IPS-18a (cell line): ENCODE measurements around the gene NKPD1.

Source experiments
- H3K27ac ChIP-seq: one replicate; pipeline ENCODE4 v1.5.1; 2013; ENCODE audit warnings: low read length
- H3K27me3 ChIP-seq: one replicate; pipeline ENCODE4 v1.6.1; 2013; ENCODE audit warnings: mild to moderate bottlenecking, low read length; ENCODE audit not compliant: control insufficient read depth, insufficient read depth
- H3K36me3 ChIP-seq: one replicate; pipeline ENCODE4 v1.6.1; 2013; ENCODE audit warnings: low read depth, low read length; ENCODE audit not compliant: control insufficient read depth
- H3K4me1 ChIP-seq: one replicate; pipeline ENCODE4 v1.6.1; 2013; ENCODE audit warnings: low read depth, low read length; ENCODE audit not compliant: control insufficient read depth
- H3K4me3 ChIP-seq: one replicate; pipeline ENCODE4 v1.5.1; 2013; ENCODE audit warnings: low read length
- H3K9ac ChIP-seq: one replicate; pipeline ENCODE4 v1.6.1; 2013; ENCODE audit warnings: mild to moderate bottlenecking, low read length, moderate library complexity
- H3K9me3 ChIP-seq: one replicate; pipeline ENCODE4 v1.6.1; 2013; ENCODE audit warnings: low read depth, low read length; ENCODE audit not compliant: control insufficient read depth

Gene NKPD1

GRCh38 chr19:45182758-45183157 lies 22.0 kb upstream of the NKPD1 start:
- Histone ChIP-seq H3K36me3 (no peaks in the 10 kb centered on the region), H3K4me1 (no peaks in the 10 kb centered on the region), H3K9ac (no peak overlapping the region), H3K9me3 (no peaks in the 10 kb centered on the region), H3K27me3 (no peaks in the 10 kb centered on the region), H3K4me3 (no peak overlapping the region), H3K27ac (no peak overlapping the region)

GRCh38 chr19:45180936-45181335 lies 20.2 kb upstream of the NKPD1 start:
- H3K36me3 ChIP-seq = no peaks in the 10 kb centered on the region
- H3K27me3 ChIP-seq = no peaks in the 10 kb centered on the region
- no peak overlapping the region for H3K9ac ChIP-seq
- no peaks in the 10 kb centered on the region for H3K9me3 ChIP-seq
- H3K27ac ChIP-seq = no peak overlapping the region
- no peak overlapping the region for H3K4me3 ChIP-seq
- H3K4me1 ChIP-seq = no peaks in the 10 kb centered on the region

GRCh38 chr19:45179892-45180370 lies 19.1 kb upstream of the NKPD1 start:
- Histone ChIP-seq H3K36me3 (no peaks in the 10 kb centered on the region), H3K27me3 (no peaks in the 10 kb centered on the region), H3K9ac (peak overlapping the region; percentile 69)

GRCh38 chr19:45179072-45179891 lies 18.5 kb upstream of the NKPD1 start:
- H3K27me3 ChIP-seq = no peaks in the 10 kb centered on the region
- no peaks in the 10 kb centered on the region for H3K4me1 ChIP-seq
- H3K9me3 ChIP-seq = no peaks in the 10 kb centered on the region
- peak overlapping the region; percentile 69 for H3K9ac ChIP-seq
- no peak overlapping the region for H3K27ac ChIP-seq
- H3K4me3 ChIP-seq = peak overlapping the region; percentile 99
- H3K36me3 ChIP-seq = no peaks in the 10 kb centered on the region

More at GRCh38 chr19:45179892-45180370, 19.1 kb upstream of the NKPD1 start:
- H3K4me3 ChIP-seq = peak overlapping the region; percentile 99
- no peak overlapping the region for H3K27ac ChIP-seq
- no peaks in the 10 kb centered on the region for H3K9me3 ChIP-seq
- H3K4me1 ChIP-seq = no peaks in the 10 kb centered on the region

DNA sequence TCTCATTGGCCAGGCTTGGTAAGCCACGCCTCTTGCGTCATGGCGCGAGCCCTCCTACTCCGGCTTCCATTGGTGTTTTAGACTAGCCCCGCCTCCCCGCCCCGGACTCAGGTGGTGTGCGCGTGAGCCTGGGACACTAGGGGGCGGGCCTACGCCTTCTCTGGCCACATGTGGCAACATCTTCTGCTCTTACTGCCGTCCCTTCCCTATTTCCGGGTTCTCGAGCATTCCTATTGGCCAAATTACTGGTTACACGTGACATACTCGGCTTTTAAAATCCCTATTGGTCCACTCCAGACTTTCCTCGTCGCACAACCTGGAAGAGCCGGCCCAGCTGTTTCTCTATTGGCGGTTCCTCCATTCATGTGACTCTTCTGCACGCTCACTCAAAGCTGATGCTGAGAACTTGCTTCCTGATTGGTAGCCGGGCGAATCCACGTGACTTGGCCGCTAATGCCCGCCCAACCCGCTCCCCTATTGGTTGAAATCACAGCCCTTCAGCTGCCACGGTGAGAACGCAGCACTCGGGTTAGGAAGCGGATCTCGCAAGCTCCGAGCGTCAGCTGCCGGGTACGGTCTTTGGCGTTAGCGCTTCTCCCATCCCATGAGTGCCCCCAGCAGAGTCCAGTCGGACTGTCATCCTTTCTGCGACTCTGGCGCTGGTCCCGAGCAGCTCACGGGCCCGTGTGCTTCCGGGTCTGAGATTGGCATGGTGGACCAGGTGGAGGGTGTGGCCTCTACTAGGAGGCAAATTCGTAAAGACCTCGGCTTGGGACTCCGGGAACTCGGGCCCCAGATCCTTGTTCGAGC lies 17.7 kb upstream of the NKPD1 start, which contains the start of gene BLOC1S3:
TSS of gene BLOC1S3 (plus strand) at position 523 of the 810 bp plus-strand sequence. CDS start 513 bp downstream, outside the sequence.
- H3K36me3 ChIP-seq = no peaks in the 10 kb centered on the region
- no peaks in the 10 kb centered on the region for H3K4me1 ChIP-seq
- peak within 1 kb of the TSS; percentile 11 for H3K27ac ChIP-seq
- H3K4me3 ChIP-seq = peak within 1 kb of the TSS; percentile 99
- peak within 1 kb of the TSS; percentile 69 for H3K9ac ChIP-seq
- H3K27me3 ChIP-seq = no peaks in the 10 kb centered on the region
- H3K9me3 ChIP-seq = no peaks in the 10 kb centered on the region

DNA sequence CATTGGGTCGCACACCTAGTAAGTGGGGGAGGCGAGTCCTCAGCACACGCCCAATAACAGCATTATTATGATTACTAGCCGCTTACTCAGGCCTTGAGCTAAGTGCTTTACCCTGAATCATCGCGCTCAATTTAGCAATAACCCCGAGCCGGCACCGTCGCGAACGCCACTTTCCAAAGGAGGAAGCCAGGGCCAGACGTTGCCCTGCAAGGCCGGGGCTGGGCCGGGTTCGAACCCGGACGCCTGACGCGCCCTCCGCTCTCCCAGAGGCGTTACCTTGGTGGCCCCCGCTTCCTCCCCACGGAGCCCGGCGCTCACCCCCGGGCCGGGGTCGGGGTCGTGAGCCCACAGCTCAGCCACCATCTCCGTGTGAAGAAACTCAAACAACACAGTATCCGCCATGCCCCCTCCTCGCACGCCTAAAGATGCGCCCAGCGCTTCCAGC lies 17.1 kb upstream of the NKPD1 start, which contains the start of gene TRAPPC6A:
TSS of gene TRAPPC6A (minus strand) at position 421 of the 445 bp plus-strand sequence. CDS start at position 402, 19 bp downstream.
- Histone ChIP-seq H3K4me3 (peak within 1 kb of the TSS; percentile 99), H3K9me3 (no peaks in the 10 kb centered on the region), H3K27ac (peak within 1 kb of the TSS; percentile 11), H3K4me1 (no peaks in the 10 kb centered on the region), H3K36me3 (no peaks in the 10 kb centered on the region), H3K27me3 (no peaks in the 10 kb centered on the region), H3K9ac (peak within 1 kb of the TSS; percentile 69)

DNA sequence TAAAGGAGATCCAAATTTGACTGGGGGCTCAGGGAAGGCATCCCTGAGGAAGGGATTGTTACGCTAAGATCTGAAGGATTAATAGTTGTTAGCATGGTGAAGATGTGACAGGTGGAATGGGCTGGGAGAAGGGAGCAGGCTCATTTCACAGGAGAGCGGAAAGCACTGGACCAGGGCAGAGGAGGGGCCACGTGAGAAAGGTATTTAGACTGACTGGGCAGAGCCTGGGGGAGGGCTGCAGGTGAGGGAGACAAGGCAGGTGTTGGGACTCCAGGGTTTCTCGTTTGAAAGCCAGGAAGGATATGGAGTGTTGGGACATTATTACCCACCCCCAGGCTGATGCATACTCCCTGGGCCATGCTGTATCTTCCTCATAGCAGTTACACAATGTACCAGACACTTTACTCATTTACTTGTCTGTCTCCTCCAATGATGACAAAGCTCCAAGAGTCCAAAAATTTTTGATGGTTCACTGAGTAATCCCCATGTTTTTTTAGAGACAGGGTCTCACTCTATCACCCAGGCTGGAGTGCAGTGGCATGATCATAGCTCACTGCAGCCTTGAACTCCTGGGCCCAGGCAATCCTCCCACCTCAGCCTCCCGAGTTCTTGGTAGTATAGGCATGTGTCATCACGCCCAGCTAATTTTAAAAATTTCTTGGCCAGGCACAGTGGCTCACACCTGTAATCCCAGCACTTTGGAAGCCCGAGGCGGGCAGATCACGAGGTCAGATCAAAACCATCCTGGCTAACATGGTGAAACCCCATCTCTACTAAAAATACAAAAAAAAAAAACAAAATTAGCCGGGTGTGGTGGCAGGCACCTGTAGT lies 14.9 kb upstream of the NKPD1 start:
- Histone ChIP-seq H3K4me1 (no peaks in the 10 kb centered on the region), H3K9ac (no peak overlapping the region), H3K9me3 (no peaks in the 10 kb centered on the region), H3K4me3 (no peak overlapping the region), H3K36me3 (no peaks in the 10 kb centered on the region), H3K27me3 (no peaks in the 10 kb centered on the region), H3K27ac (no peak overlapping the region)

GRCh38 chr19:45173816-45174215 lies 13.0 kb upstream of the NKPD1 start:
- H3K9ac ChIP-seq = no peak overlapping the region
- no peak overlapping the region for H3K27ac ChIP-seq
- no peak overlapping the region for H3K4me3 ChIP-seq
- H3K27me3 ChIP-seq = no peaks in the 10 kb centered on the region
- H3K9me3 ChIP-seq = no peaks in the 10 kb centered on the region
- H3K36me3 ChIP-seq = no peaks in the 10 kb centered on the region
- no peaks in the 10 kb centered on the region for H3K4me1 ChIP-seq

- H3K9me3 ChIP-seq = no peaks in the 10 kb centered on the region
- H3K36me3 ChIP-seq = no peaks in the 10 kb centered on the region
- no peak overlapping the region for H3K9ac ChIP-seq
- no peak overlapping the region for H3K4me3 ChIP-seq
- no peak overlapping the region for H3K27ac ChIP-seq
- H3K27me3 ChIP-seq = no peaks in the 10 kb centered on the region
- no peaks in the 10 kb centered on the region for H3K4me1 ChIP-seq
Measured at GRCh38 chr19:45172611-45173208, 11.9 kb upstream of the NKPD1 start.

DNA sequence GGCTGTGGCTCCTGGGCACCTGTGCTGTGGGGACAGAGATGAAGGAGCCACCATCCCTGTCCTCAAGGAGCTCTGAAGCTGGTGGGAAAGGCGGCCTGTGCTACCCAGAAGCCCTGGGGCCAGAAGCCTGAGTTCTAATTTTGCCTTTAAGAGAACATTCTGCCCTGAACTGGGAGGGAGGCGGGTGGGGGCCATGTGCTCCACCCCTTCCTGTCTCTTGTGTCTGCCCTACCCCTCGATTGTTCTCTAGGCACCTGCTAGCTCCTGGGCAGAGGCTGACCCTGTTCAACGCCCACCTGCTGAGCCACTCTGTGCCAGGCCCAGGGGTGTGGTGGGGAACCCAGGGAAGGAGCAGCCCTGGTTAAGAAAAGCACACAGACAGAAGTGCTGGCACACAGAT lies 11.4 kb upstream of the NKPD1 start:
- Histone ChIP-seq H3K4me1 (peaks cover under 1% of the 10 kb centered on the region), H3K4me3 (no peak overlapping the region), H3K27me3 (no peaks in the 10 kb centered on the region), H3K9me3 (no peaks in the 10 kb centered on the region), H3K27ac (no peak overlapping the region), H3K36me3 (no peaks in the 10 kb centered on the region), H3K9ac (no peak overlapping the region)
